Mesenchymal stem cell (in vitro differentiated cells and primary cell): Measurements from ENCODE around the gene GPER1.

Experiments used
- DNase-seq: peaks from one replicate; pipeline ENCODE4 v3.0.0-alpha.2; 2013
- H2AFZ ChIP-seq: one replicate; pipeline ENCODE4 v1.6.1; 2013; ENCODE audit warnings: low read depth, mild to moderate bottlenecking, control low read depth, inconsistent platforms, low read length, moderate library complexity
- H2AK5ac ChIP-seq: 2 replicates; pipeline ENCODE4 v1.6.1; 2013; ENCODE audit warnings: low read length, moderate library complexity, mild to moderate bottlenecking, inconsistent platforms; ENCODE audit not compliant: severe bottlenecking
- H2BK120ac ChIP-seq: one replicate; pipeline ENCODE4 v1.6.1; 2013; ENCODE audit warnings: low read depth, mild to moderate bottlenecking, inconsistent platforms, low read length, moderate library complexity
- H2BK12ac ChIP-seq, 2 experiments: one replicate each; pipeline ENCODE4 v1.6.1; 2013; ENCODE audit warnings: inconsistent platforms in 2 of 2, low read length in 2 of 2, mild to moderate bottlenecking in 2 of 2, moderate library complexity in 2 of 2, control low read depth in 1 of 2
- H2BK15ac ChIP-seq: one replicate; pipeline ENCODE4 v1.6.1; 2013; ENCODE audit warnings: mild to moderate bottlenecking, low read depth, inconsistent platforms; ENCODE audit not compliant: poor library complexity, severe bottlenecking
- H2BK5ac ChIP-seq: 2 replicates; pipeline ENCODE4 v1.6.1; 2013; ENCODE audit warnings: low read depth, mild to moderate bottlenecking, low read length, control low read depth, inconsistent platforms; ENCODE audit not compliant: poor library complexity, severe bottlenecking
- H3K14ac ChIP-seq, 2 experiments: one replicate each; pipeline ENCODE4 v1.6.1; 2013; ENCODE audit warnings: inconsistent platforms in 2 of 2, low read length in 2 of 2, control low read depth in 1 of 2, mild to moderate bottlenecking in 1 of 2, moderate library complexity in 1 of 2
- H3K18ac ChIP-seq, 2 experiments: one replicate each; pipeline ENCODE4 v1.6.1; 2013; ENCODE audit warnings: inconsistent platforms in 2 of 2, low read length in 2 of 2, control low read depth in 1 of 2, low read depth in 1 of 2, mild to moderate bottlenecking in 1 of 2
- H3K23ac ChIP-seq, 2 experiments: one replicate each; pipeline ENCODE4 v1.6.1; 2013; ENCODE audit warnings: inconsistent platforms in 2 of 2, low read length in 2 of 2, mild to moderate bottlenecking in 2 of 2, moderate library complexity in 2 of 2, control low read depth in 1 of 2
- H3K27ac ChIP-seq: 2 replicates; pipeline ENCODE4 v1.5.1; 2013; ENCODE audit warnings: mild to moderate bottlenecking, moderate library complexity, low read length, control low read depth, inconsistent platforms; ENCODE audit not compliant: poor library complexity, severe bottlenecking
- H3K27me3 ChIP-seq, 2 experiments: 2 replicates each; pipeline versions ENCODE4 v1.6.1 to v1.7.0; 2013; ENCODE audit warnings: low read length in 2 of 2, mild to moderate bottlenecking in 2 of 2, moderate library complexity in 2 of 2, control low read depth in 1 of 2, inconsistent platforms in 1 of 2; ENCODE audit not compliant: control insufficient read depth in 1 of 2, insufficient read depth in 1 of 2
- H3K36me3 ChIP-seq, 2 experiments: 2 replicates each; pipeline versions ENCODE4 v1.6.1 to v1.7.0; 2013; ENCODE audit warnings: low read length in 2 of 2, control low read depth in 1 of 2, inconsistent platforms in 1 of 2, low read depth in 1 of 2, mild to moderate bottlenecking in 1 of 2; ENCODE audit not compliant: insufficient read depth in 2 of 2, control insufficient read depth in 1 of 2
- H3K4ac ChIP-seq, 2 experiments: one replicate each; pipeline ENCODE4 v1.6.1; 2013; ENCODE audit warnings: inconsistent platforms in 2 of 2, low read length in 2 of 2, mild to moderate bottlenecking in 2 of 2, moderate library complexity in 2 of 2, control low read depth in 1 of 2, low read depth in 1 of 2
- H3K4me1 ChIP-seq: 2 replicates; pipeline ENCODE4 v1.6.1; 2013; ENCODE audit warnings: low read depth, low read length, control low read depth; ENCODE audit not compliant: control insufficient read depth, insufficient read depth
- H3K4me2 ChIP-seq: 2 replicates; pipeline ENCODE4 v1.6.1; 2013; ENCODE audit warnings: low read length, mild to moderate bottlenecking, inconsistent platforms; ENCODE audit not compliant: poor library complexity, severe bottlenecking
- H3K4me3 ChIP-seq, 2 experiments: 2 replicates each; pipeline versions ENCODE4 v1.5.1 to v1.7.0; 2013; ENCODE audit warnings: low read length in 2 of 2, mild to moderate bottlenecking in 2 of 2, control low read depth in 1 of 2, low read depth in 1 of 2; ENCODE audit not compliant: insufficient read depth in 1 of 2
- H3K79me1 ChIP-seq: replicated peaks from 2 replicates; pipeline ENCODE4 v1.6.1; 2013; ENCODE audit warnings: mild to moderate bottlenecking, control low read depth, low read length, inconsistent platforms; ENCODE audit not compliant: poor library complexity, severe bottlenecking
- H3K9ac ChIP-seq: 2 replicates; pipeline ENCODE4 v1.7.0; 2013; ENCODE audit warnings: mild to moderate bottlenecking, low read length, moderate library complexity
- H3K9me3 ChIP-seq: 2 replicates; pipeline ENCODE4 v1.7.0; 2013; ENCODE audit warnings: mild to moderate bottlenecking, low read length; ENCODE audit not compliant: control insufficient read depth
- H4K8ac ChIP-seq: one replicate; pipeline ENCODE4 v1.6.1; 2013; ENCODE audit warnings: inconsistent platforms, mild to moderate bottlenecking, low read length, moderate library complexity
- H4K91ac ChIP-seq: one replicate; pipeline ENCODE4 v1.6.1; 2013; ENCODE audit warnings: mild to moderate bottlenecking, low read length, inconsistent platforms
- WGBS: methylation state at CpG from one replicate; pipeline ENCODE4 v1.1.7; 2013; ENCODE audit warnings: mixed read lengths; 5-methylcytosine and 5-hydroxymethylcytosine counted together

The GPER1 gene

GRCh38 chr7:1041551-1042491 lies 46.1 kb upstream of the GPER1 start:
- Histone ChIP-seq H2BK15ac (peak overlapping the region; percentile 84), H3K4me2 (no peak overlapping the region), H3K36me3 (peaks cover 0 to 4% of the 10 kb centered on the region in 2 experiments), H3K9me3 (no peaks in the 10 kb centered on the region), H3K4me1 (peaks cover 42% of the 10 kb centered on the region), H2BK120ac (no peak overlapping the region), H3K4ac (peak overlapping the region in 1 of 2 experiments; percentile 27), H3K9ac (no peak overlapping the region), H3K23ac (no peak overlapping the region), H2AK5ac (no peak overlapping the region), H4K91ac (peak overlapping the region; percentile 1), H3K79me1 (peaks cover 19% of the 10 kb centered on the region), H3K4me3 (no peak overlapping the region), H3K27ac (no peak overlapping the region), H2AFZ (no peak overlapping the region), H4K8ac (peak overlapping the region; percentile 19), H3K27me3 (no peaks in the 10 kb centered on the region), H2BK12ac (peak overlapping the region in 1 of 2 experiments; percentile 33), H2BK5ac (no peak overlapping the region), H3K14ac (peak overlapping the region in 1 of 2 experiments; percentile 19), H3K18ac (peak overlapping the region in 1 of 2 experiments; percentile 58)
- DNase-seq, result no peak
- WGBS, result 90% methylated on average over 40 of the region's 40 CpGs

GRCh38 chr7:1042492-1042833 lies 45.5 kb upstream of the GPER1 start:
- H4K8ac ChIP-seq, result no peak overlapping the region
- H3K27me3 ChIP-seq, result no peaks in the 10 kb centered on the region
- no peak overlapping the region for H3K27ac ChIP-seq

GRCh38 chr7:1043552-1044188 lies 44.2 kb upstream of the GPER1 start:
- Histone ChIP-seq H2BK12ac (peak overlapping the region; percentile 69 to 94), H3K4ac (peak overlapping the region in 1 of 2 experiments; percentile 84), H3K27me3 (no peaks in the 10 kb centered on the region), H3K9ac (peak overlapping the region; percentile 86), H2BK5ac (no peak overlapping the region), H3K23ac (peak overlapping the region in 1 of 2 experiments; percentile 30), H3K4me3 (peak overlapping the region in 1 of 2 experiments; percentile 74), H3K4me2 (peak overlapping the region; percentile 74), H3K4me1 (peaks cover 44% of the 10 kb centered on the region), H3K79me1 (peaks cover 24% of the 10 kb centered on the region), H2AFZ (no peak overlapping the region), H3K36me3 (peaks cover 0 to 4% of the 10 kb centered on the region in 2 experiments), H4K91ac (peak overlapping the region; percentile 2), H3K9me3 (no peaks in the 10 kb centered on the region), H3K27ac (peak overlapping the region; percentile 82), H4K8ac (peak overlapping the region; percentile 20), H2BK120ac (no peak overlapping the region), H3K18ac (peak overlapping the region in 1 of 2 experiments; percentile 95), H3K14ac (peak overlapping the region in 1 of 2 experiments; percentile 95), H2AK5ac (peak overlapping the region; percentile 58), H2BK15ac (no peak overlapping the region)
- DNase-seq, result no peak
- 74% methylated on average over 18 of the region's 18 CpGs for WGBS

More at GRCh38 chr7:1042492-1042833, 45.5 kb upstream of the GPER1 start:
- Histone ChIP-seq H3K14ac (no peak overlapping the region), H2BK120ac (no peak overlapping the region), H3K9ac (no peak overlapping the region), H3K4me3 (no peak overlapping the region), H3K23ac (no peak overlapping the region), H3K9me3 (no peaks in the 10 kb centered on the region), H3K4ac (peak overlapping the region in 1 of 2 experiments; percentile 25), H3K79me1 (peaks cover 19% of the 10 kb centered on the region), H2BK12ac (no peak overlapping the region), H2BK15ac (no peak overlapping the region), H2BK5ac (no peak overlapping the region), H2AFZ (no peak overlapping the region), H2AK5ac (no peak overlapping the region), H4K91ac (peak overlapping the region; percentile 1), H3K4me1 (peaks cover 44% of the 10 kb centered on the region), H3K36me3 (peaks cover 0 to 4% of the 10 kb centered on the region in 2 experiments), H3K18ac (no peak overlapping the region), H3K4me2 (no peak overlapping the region)
- WGBS, result 84% methylated on average over 7 of the region's 7 CpGs
- no peak for DNase-seq
